A673 (cell line): ENCODE measurements around the gene YEATS4. TPM values are rescaled to one million over a fixed set of nuclear protein-coding genes. Genes with fewer than 3 reads are reported as not detected.

Experiments used
- BruUV-seq: library from RNA; stranded (reverse); fragments of 400-500 nt; replicated peaks from 2 replicates; lab custom pipeline; 2021; lab: Mats Ljungman, UMichigan
- CTCF ChIA-PET: fragments of 300-600 bp; sonication (Branson Sonifier 250); formaldehyde crosslinking; loops from one replicate; lab custom pipeline; 2022; ENCODE audit warnings: antibody characterized with exemption; lab: Charles Lee
- POLR2A ChIA-PET: fragments of 300-600 bp; sonication (Branson Sonifier 250); formaldehyde crosslinking; loops from one replicate; lab custom pipeline; 2022; ENCODE audit warnings: antibody characterized with exemption; ENCODE audit not compliant: low non-redundant PET; lab: Charles Lee
- DNase-seq: peaks from one replicate; pipeline ENCODE4 v3.0.0-alpha.2; 2015; ENCODE audit warnings: low spot score
- H3K27ac ChIP-seq: fragments of 200-600 bp; sonication (generic); 2 replicates; pipeline ENCODE4 v1.5.1; 2016; ENCODE audit warnings: mixed run types, low read depth, mild to moderate bottlenecking, mixed read lengths, antibody characterized with exemption, low read length; ENCODE audit not compliant: poor library complexity, severe bottlenecking
- H3K27me3 ChIP-seq: fragments of 200-600 bp; sonication (generic); replicated peaks from 2 replicates; pipeline ENCODE4 v1.6.1; 2017; ENCODE audit warnings: mixed run types, low read depth, mild to moderate bottlenecking, mixed read lengths, antibody characterized with exemption, low read length; ENCODE audit not compliant: insufficient read depth, poor library complexity
- H3K36me3 ChIP-seq: fragments of 200-600 bp; sonication (generic); 2 replicates; pipeline ENCODE4 v1.6.1; 2016; ENCODE audit warnings: mixed run types, mild to moderate bottlenecking, mixed read lengths, antibody characterized with exemption, low read length; ENCODE audit not compliant: insufficient read depth, poor library complexity, severe bottlenecking
- H3K4me1 ChIP-seq: fragments of 200-600 bp; sonication (generic); 2 replicates; pipeline ENCODE4 v1.6.1; 2017; ENCODE audit warnings: mixed run types, mild to moderate bottlenecking, mixed read lengths, antibody characterized with exemption, low read length; ENCODE audit not compliant: insufficient read depth, poor library complexity, severe bottlenecking
- H3K4me3 ChIP-seq: fragments of 200-600 bp; sonication (generic); 2 replicates; pipeline ENCODE4 v1.5.1; 2016; ENCODE audit warnings: low read depth, mixed run types, mild to moderate bottlenecking, mixed read lengths, low read length; ENCODE audit not compliant: poor library complexity, severe bottlenecking
- H3K9me3 ChIP-seq: fragments of 200-600 bp; sonication (generic); 2 replicates; pipeline ENCODE4 v1.6.1; 2016; ENCODE audit warnings: mixed run types, low read depth, mild to moderate bottlenecking, mixed read lengths, antibody characterized with exemption, low read length; ENCODE audit not compliant: poor library complexity, severe bottlenecking
- EZH2 ChIP-seq: fragments of 200-600 bp; sonication (generic); IDR thresholded peaks from 2 replicates; pipeline ENCODE4 v1.6.1; 2017; ENCODE audit warnings: borderline replicate concordance, low read depth, mild to moderate bottlenecking, mixed read lengths, antibody characterized with exemption, low read length; ENCODE audit not compliant: poor library complexity, severe bottlenecking
- intact Hi-C: fragments of 100-400 bp; cut with micrococcal nuclease; formaldehyde crosslinking; loops from one replicate; pipeline ENCODE4 v1.10.0; 2022; ENCODE audit not compliant: unreplicated experiment
- total RNA-seq: library from RNA; stranded (reverse); gene quantifications from 2 replicates; pipeline ENCODE4 v1.2.3, GENCODE V29; 2021
- TF ChIP-seq, protein P1 (sequence below): fragments of 300-800, 200-600 bp; sonication (generic); conservative IDR thresholded peaks from 2 replicates; pipeline ENCODE4 v1.5.1; 2017; ENCODE audit warnings: low read depth, mild to moderate bottlenecking, antibody characterized with exemption, low read length, moderate library complexity, mixed read lengths

YEATS4 gene
- total RNA-seq, 1 experiment from 2014 or later, result 43.7 TPM

GRCh38 chr12:69425417-69425816 lies 65.9 kb downstream of the YEATS4 start:
- no TSS peak for BruUV-seq
- intact Hi-C loops, result no loop called here
- Histone ChIP-seq H3K4me1 (no peaks in the 10 kb centered on the region), H3K27ac (no peak overlapping the region), H3K9me3 (no peaks in the 10 kb centered on the region), H3K36me3 (no peaks in the 10 kb centered on the region), H3K27me3 (no peaks in the 10 kb centered on the region), H3K4me3 (no peak overlapping the region)
- POLR2A ChIA-PET, result no interaction called here
- no peak for DNase-seq
- TF ChIP-seq, protein P1, sequence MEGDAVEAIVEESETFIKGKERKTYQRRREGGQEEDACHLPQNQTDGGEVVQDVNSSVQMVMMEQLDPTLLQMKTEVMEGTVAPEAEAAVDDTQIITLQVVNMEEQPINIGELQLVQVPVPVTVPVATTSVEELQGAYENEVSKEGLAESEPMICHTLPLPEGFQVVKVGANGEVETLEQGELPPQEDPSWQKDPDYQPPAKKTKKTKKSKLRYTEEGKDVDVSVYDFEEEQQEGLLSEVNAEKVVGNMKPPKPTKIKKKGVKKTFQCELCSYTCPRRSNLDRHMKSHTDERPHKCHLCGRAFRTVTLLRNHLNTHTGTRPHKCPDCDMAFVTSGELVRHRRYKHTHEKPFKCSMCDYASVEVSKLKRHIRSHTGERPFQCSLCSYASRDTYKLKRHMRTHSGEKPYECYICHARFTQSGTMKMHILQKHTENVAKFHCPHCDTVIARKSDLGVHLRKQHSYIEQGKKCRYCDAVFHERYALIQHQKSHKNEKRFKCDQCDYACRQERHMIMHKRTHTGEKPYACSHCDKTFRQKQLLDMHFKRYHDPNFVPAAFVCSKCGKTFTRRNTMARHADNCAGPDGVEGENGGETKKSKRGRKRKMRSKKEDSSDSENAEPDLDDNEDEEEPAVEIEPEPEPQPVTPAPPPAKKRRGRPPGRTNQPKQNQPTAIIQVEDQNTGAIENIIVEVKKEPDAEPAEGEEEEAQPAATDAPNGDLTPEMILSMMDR, result no peak
- no peak for TF ChIP-seq EZH2
- CTCF ChIA-PET, result no interaction called here

DNA sequence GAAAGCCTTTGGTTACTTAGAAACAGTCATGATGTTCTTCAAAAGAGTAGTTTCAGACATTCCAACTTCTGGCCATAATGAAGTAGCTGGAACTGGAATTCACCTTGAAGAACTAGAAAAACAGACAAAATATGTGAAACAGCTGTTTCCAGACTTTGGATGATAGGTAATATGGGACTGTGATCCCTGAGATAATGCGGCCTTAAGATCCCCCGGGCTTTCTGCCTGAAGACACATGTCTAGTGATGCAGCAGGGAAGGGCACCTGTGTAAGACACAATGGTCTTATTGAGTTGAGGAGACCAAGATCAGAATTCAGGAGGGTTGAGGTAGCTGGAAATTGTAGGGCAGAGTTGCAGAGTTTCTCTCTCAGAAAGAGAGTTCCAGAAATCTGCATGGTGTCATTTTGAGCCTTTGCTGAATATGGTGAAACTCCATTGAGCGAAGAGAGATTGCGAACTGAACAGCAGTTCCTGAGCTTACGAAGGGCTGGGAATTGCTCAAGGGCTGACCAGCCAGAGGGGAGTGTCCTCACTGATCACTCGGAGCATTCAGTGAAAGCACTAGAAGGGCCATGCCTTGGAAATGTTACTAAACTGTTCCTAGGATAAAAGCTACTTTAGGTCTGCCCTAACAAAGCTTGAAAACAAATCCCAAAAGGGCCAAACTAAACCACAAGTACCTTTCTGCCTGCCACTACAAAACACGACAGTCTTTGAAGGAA lies 69.0 kb downstream of the YEATS4 start:
- Histone ChIP-seq H3K27ac (no peak overlapping the region), H3K9me3 (no peaks in the 10 kb centered on the region), H3K4me3 (no peak overlapping the region), H3K36me3 (no peaks in the 10 kb centered on the region), H3K4me1 (no peaks in the 10 kb centered on the region), H3K27me3 (no peaks in the 10 kb centered on the region)
- CTCF ChIA-PET, result interaction anchor here (0.6 kb wide), 1 partner anchor 87 kb away, joined by 4 read pairs; no protein-coding TSS in a partner anchor
- intact Hi-C loops, result no loop called here
- no peak for TF ChIP-seq EZH2
- TF ChIP-seq, protein P1, result no peak
- no TSS peak for BruUV-seq
- DNase-seq, result no peak
- POLR2A ChIA-PET, result no interaction called here

GRCh38 chr12:69430942-69431590 lies 71.5 kb downstream of the YEATS4 start:
- Histone ChIP-seq H3K9me3 (no peaks in the 10 kb centered on the region), H3K36me3 (no peaks in the 10 kb centered on the region), H3K4me3 (no peak overlapping the region), H3K27ac (no peak overlapping the region), H3K4me1 (no peaks in the 10 kb centered on the region), H3K27me3 (no peaks in the 10 kb centered on the region)
- POLR2A ChIA-PET, result no interaction called here
- CTCF ChIA-PET, result no interaction called here
- TF ChIP-seq, protein P1, result no peak
- TF ChIP-seq EZH2, result no peak
- DNase-seq, result no peak
- intact Hi-C loops, result no loop called here
- BruUV-seq, result no TSS peak
